Endothelial cell of umbilical vein (primary cell): ENCODE data around the gene NOP10.

Experiments
- EZH2 ChIP-seq: IDR thresholded peaks from 2 replicates; pipeline ENCODE4 v1.6.1; 2012; ENCODE audit warnings: borderline replicate concordance, low read depth, mild to moderate bottlenecking, moderate library complexity, low read length, inconsistent platforms; ENCODE audit not compliant: severe bottlenecking
- FOS ChIP-seq: IDR thresholded peaks from 2 replicates; pipeline ENCODE4 v1.6.1; 2011; ENCODE audit warnings: mild to moderate bottlenecking, low read length, moderate library complexity, borderline replicate concordance; ENCODE audit not compliant: insufficient read depth
- GATA2 ChIP-seq: IDR thresholded peaks from 2 replicates; pipeline ENCODE4 v1.7.0; 2011; ENCODE audit warnings: low read depth, mild to moderate bottlenecking, moderate library complexity, mixed read lengths, low read length; ENCODE audit not compliant: insufficient read length, insufficient read depth
- JUN ChIP-seq: IDR thresholded peaks from 2 replicates; pipeline ENCODE4 v1.6.1; 2011; ENCODE audit warnings: borderline replicate concordance, low read depth; ENCODE audit not compliant: insufficient read length, insufficient read depth
- POLR2A ChIP-seq: IDR thresholded peaks from 2 replicates; pipeline ENCODE4 v1.6.1; 2012; ENCODE audit warnings: low read depth, mild to moderate bottlenecking, control low read depth, low read length
- POLR2AphosphoS5 ChIP-seq: IDR thresholded peaks from 2 replicates; pipeline ENCODE4 v1.6.1; 2012; ENCODE audit warnings: low read depth, mild to moderate bottlenecking, control low read depth, low read length, moderate library complexity; ENCODE audit not compliant: insufficient read depth
- TF ChIP-seq, protein P1 (sequence below), 2 donors: IDR thresholded peaks; 1 replicate in 1 of 2; 2 replicates in 1 of 2; pipeline ENCODE4 v1.5.1; 2011; ENCODE audit warnings: low read length in 2 of 2, mild to moderate bottlenecking in 2 of 2, moderate library complexity in 2 of 2, control low read depth in 1 of 2, inconsistent platforms in 1 of 2, low read depth in 1 of 2; ENCODE audit not compliant: insufficient read depth in 1 of 2; ENCODE audit errors: extremely low read depth in 1 of 2
- TF ChIP-seq, protein P2 (sequence below): IDR thresholded peaks from 2 replicates; pipeline ENCODE4 v1.6.1; 2011; ENCODE audit not compliant: insufficient read depth, insufficient read length

GRCh38 chr15:34341381-34342212, 1.3 kb downstream of the NOP10 start:
- TF ChIP-seq, protein P1, sequence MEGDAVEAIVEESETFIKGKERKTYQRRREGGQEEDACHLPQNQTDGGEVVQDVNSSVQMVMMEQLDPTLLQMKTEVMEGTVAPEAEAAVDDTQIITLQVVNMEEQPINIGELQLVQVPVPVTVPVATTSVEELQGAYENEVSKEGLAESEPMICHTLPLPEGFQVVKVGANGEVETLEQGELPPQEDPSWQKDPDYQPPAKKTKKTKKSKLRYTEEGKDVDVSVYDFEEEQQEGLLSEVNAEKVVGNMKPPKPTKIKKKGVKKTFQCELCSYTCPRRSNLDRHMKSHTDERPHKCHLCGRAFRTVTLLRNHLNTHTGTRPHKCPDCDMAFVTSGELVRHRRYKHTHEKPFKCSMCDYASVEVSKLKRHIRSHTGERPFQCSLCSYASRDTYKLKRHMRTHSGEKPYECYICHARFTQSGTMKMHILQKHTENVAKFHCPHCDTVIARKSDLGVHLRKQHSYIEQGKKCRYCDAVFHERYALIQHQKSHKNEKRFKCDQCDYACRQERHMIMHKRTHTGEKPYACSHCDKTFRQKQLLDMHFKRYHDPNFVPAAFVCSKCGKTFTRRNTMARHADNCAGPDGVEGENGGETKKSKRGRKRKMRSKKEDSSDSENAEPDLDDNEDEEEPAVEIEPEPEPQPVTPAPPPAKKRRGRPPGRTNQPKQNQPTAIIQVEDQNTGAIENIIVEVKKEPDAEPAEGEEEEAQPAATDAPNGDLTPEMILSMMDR (IDR thresholded peaks at IDR 0.05; ENCODE audit: extremely low read depth in 1 of 2, insufficient read depth in 1 of 2, low read depth in 1 of 2, low read length in 2 of 2): no peak
- TF ChIP-seq POLR2A (no peak), EZH2 (no peak), JUN (no peak), POLR2AphosphoS5 (no peak), FOS (no peak), GATA2 (no peak)
- TF ChIP-seq, protein P2, sequence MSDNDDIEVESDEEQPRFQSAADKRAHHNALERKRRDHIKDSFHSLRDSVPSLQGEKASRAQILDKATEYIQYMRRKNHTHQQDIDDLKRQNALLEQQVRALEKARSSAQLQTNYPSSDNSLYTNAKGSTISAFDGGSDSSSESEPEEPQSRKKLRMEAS: no peak
